B cell (primary cell): ENCODE measurements around the gene TMEM255B.

Experiments
- CTCF ChIP-seq: fragments of 200-600 bp; IDR thresholded peaks from one replicate; pipeline ENCODE4 v1.8.0; 2022; ENCODE audit warnings: antibody characterized with exemption, mild to moderate bottlenecking
- EZH2 ChIP-seq: IDR thresholded peaks from 2 replicates; pipeline ENCODE4 v1.6.1; 2012; ENCODE audit warnings: borderline replicate concordance, low read depth, mild to moderate bottlenecking, moderate library complexity, low read length; ENCODE audit not compliant: insufficient read depth, poor library complexity, severe bottlenecking

GRCh38 chr13:113850722-113851479 lies 91.9 kb downstream of the TMEM255B start:
- TF ChIP-seq CTCF (no peak), EZH2 (no peak)
